Sigmoid colon (tissue), 3 donors: ENCODE measurements around the gene HECTD4.

Experiments used
- POLR2A ChIP-seq, 2 donors: fragments of 450-650 bp; IDR thresholded peaks; one replicate each; pipeline ENCODE4 v1.6.1; 2016; ENCODE audit warnings: antibody characterized with exemption in 2 of 2, mild to moderate bottlenecking in 2 of 2, moderate library complexity in 2 of 2
- TF ChIP-seq, protein P1 (sequence below), 4 experiments: fragments of 450-650 bp in 3 of 4; fragments of 200-600 bp in 1 of 4; IDR thresholded peaks; one replicate each; pipeline ENCODE4 v1.5.1; 2016 to 2019; ENCODE audit warnings: antibody characterized with exemption in 4 of 4, mild to moderate bottlenecking in 3 of 4, moderate library complexity in 2 of 4

DNA sequence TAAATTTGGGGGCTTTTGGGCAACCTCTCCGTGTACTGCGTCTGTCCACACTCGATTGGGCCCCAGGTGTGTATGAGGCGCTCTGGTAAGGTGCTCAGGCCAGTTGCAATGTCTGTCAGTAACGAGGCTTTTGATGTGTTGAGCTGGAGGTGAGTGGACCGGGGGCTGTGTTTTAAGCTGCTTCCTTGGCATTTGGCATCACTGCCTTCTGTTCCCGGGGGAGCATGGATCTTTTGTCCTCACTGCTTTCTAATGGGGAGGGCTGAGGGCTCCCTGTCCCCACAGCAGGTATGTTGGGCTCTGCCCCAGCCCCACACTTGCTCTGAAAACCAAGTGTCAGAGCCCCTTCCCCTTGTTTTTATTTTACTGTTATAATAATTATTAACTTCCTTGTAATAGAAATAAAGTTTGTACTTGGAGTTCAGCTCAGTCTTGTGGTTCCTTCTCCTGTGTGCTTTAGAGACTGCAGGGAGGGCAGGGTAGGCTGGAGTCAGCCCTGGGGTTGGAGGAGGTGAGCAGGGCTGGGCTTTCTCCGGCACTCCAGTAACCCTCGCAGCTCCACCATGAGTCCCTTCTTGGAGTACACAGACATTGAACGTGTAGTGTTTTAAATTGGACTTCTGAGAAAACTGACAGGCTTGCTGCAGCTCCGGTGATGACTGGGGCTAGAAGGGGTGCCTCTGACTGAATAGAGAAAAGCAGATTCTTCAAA lies 228.9 kb downstream of the HECTD4 start:
- TF ChIP-seq, protein P1, sequence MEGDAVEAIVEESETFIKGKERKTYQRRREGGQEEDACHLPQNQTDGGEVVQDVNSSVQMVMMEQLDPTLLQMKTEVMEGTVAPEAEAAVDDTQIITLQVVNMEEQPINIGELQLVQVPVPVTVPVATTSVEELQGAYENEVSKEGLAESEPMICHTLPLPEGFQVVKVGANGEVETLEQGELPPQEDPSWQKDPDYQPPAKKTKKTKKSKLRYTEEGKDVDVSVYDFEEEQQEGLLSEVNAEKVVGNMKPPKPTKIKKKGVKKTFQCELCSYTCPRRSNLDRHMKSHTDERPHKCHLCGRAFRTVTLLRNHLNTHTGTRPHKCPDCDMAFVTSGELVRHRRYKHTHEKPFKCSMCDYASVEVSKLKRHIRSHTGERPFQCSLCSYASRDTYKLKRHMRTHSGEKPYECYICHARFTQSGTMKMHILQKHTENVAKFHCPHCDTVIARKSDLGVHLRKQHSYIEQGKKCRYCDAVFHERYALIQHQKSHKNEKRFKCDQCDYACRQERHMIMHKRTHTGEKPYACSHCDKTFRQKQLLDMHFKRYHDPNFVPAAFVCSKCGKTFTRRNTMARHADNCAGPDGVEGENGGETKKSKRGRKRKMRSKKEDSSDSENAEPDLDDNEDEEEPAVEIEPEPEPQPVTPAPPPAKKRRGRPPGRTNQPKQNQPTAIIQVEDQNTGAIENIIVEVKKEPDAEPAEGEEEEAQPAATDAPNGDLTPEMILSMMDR (IDR thresholded peaks at IDR 0.05) = no peak
- no peak for TF ChIP-seq POLR2A (IDR thresholded peaks at IDR 0.05)
